DMS114 treated with DMSO at 0.1 percent for 48 hours (cell line): ENCODE results near the gene KRT17.
"Not testable (repeated sequence)": the region's sequence is repeated elsewhere in the genome, so short reads cannot be mapped to it uniquely, and the experiment has no call there.

ENCODE experiments used
- DNase-seq: peaks from one replicate; lab custom pipeline; 2025; ENCODE audit not compliant: unreplicated experiment; lab: John Stamatoyannopoulos, UW

KRT17 gene

DNA sequence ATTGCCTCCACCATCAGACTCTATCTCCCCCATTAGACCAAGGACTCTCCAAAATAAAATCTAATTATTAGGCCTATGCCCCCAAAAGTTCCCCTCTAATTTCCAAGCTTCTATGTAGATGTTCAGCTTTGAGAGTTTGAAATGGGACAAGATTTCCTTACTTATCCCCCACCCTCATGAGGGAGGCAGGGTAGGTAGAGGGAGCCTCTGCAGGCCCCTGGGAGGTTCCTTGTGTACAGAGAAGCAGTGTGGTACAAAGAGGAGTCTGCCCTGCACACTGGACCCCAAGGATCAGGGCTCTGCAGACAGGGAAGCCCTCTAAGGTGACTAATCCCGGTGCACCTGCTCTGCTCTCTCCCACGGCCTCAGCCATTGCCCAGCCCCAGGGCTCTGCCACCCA lies 2.5 kb downstream of the KRT17 start:
- DNase-seq = no peak

DNA sequence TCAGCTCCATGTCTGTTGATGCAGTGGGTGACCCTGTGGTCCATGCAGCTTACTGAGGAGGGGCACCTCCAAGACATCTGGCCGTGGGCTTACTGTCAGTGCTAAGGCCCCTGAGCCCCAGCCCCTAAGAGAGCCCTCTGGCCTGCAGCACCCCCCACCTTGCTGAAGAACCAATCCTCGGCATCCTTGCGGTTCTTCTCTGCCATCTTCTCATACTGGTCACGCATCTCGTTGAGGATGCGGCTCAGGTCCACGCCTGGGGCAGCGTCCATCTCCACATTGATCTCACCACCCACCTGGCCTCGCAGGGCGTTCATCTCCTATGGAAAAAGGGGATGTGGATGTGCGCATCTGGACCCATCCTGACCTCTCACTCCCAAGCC lies 2.9 kb downstream of the KRT17 start:
- not testable (repeated sequence) for DNase-seq

DNA sequence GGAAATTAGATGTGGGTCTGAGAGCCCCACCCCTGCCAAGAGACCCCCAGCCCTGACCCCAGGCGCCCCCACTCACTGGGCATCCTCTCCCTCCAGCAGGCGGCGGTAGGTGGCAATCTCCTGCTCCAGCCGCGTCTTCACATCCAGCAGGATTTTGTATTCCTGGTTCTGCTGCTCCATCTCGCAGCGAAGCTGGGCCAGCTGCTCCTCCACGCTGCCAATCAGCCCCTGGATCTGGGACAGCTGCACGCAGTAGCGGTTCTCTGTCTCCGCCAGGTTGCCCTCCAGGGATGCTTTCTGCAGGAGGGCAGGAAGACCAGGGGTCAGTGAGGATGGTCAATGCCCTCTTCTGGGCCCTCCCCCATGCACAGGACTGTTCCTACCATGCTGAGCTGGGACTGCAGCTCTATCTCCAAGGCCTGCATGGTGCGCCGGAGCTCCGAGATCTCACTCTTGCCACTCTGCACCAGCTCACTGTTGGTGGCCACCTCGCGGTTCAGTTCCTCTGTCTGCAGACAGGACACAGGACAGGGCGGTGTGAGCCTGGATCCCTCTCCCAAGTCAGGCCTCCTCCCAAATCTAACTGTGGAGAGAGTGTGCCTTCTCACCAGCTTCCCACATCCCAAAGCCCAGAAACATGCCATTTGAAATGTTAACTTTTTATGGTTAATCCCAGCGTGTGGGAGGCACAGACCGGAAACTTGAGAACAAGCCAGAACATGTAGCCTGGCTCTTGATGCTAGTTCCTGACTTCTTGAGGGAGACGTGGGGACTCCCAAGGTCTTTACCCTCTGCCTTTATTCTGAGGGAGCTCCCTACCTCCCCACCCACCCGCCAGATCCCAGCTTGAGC lies 3.6 kb downstream of the KRT17 start:
- no peak for DNase-seq

DNA sequence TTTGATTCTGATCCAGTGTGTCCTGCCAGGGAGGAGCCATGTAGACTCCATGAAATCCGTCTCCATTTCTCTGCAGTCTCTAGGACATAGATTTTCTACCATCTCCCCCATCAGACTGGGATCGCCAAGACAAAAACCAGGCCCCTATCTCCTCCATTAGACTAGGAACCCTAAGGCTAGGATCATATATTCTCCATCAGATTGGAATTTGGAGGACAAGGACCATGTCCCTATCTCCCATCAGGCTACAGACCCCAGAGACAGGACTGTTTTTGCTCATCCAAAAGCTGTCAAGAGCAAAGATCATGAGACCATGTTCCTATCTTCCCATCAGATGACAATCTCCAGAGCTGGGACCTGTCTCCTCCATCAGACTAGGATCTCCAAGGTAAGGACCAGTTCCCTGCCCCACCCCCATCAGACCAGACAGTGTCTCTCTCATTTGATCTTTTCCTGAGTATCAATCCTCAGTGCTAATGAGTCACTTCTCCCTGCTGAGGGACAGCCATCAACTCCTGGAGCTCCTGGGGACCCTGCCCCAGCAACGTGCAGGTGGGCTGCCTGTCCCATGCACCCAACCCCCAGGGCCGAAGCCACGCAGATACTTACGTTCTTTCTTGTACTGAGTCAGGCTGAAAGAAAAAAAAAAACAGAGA lies 4.3 kb downstream of the KRT17 start:
- not testable (repeated sequence) for DNase-seq

DNA sequence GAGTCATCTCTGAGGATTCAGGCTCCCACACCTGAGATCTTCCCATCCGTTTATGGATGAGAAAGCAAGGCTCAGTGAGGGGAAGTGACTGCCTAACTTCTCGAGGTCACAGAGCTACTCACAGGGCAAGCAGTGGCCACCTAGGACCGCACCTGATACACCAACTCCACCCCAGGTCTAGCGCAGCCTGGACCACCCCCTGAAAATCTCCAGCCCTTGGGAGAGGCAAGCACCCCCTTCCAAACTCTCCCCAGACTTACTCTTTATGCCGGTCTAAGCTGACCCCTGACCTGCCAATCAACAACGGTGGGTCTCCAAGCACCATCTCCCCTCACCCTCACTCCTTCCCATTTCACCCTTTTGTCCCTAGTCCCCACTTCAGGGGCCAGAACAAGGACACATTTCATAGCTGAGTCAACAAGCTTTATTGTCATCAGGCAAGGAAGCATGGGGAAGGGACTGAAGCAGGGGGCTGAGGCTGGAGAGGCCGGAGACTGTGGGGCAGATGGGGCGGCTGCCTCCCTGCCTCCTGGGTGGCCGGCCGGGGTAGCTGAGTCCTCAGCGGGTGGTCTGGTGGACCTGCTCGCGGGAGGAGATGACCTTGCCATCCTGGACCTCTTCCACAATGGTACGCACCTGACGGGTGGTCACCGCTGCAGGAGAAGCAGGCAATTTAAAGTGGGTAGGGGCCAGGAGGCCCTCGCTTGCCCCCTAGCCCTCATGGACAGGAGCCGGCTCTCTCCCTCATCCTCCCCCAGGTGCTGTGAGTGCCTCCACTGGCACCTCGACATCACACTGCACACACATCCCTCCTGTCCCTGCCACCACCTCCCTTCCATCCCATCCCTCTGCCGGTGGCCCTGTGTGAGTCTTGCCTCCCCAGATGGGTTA lies 5.1 kb downstream of the KRT17 start:
- DNase-seq = no peak

DNA sequence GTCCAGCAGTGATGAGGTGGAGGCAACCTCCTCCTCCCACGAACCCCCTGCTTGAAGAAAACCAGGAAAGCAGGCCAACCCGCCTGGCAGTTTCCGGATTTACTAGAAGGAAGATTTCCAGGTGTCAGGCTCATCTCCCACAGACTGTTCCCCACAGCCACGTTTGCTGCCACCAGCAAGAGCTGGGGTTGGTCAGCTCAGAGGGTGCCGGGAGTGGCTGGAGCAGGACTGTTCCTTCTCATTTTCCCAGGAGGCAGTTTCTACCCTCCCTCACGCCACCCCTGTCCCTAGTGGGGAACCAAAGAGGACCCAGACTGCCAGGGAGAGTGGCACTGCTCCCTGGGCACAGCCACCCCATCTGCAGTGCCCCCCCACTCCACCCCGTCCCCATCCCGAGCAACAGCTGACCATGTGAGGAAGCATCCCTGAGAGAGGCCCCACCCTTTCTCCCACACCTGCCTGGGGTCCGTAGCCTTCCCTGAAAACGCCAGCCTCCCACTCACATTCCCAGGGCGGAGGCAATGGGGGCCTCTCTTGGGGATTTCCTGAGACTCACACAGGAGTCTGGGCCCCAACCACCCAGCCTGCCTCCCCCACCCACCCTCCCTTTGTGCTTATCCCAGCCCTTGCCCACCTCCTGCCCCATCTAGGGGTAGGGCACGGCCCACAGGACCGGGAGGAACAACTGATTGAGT lies 5.9 kb downstream of the KRT17 start:
- DNase-seq = no peak

DNA sequence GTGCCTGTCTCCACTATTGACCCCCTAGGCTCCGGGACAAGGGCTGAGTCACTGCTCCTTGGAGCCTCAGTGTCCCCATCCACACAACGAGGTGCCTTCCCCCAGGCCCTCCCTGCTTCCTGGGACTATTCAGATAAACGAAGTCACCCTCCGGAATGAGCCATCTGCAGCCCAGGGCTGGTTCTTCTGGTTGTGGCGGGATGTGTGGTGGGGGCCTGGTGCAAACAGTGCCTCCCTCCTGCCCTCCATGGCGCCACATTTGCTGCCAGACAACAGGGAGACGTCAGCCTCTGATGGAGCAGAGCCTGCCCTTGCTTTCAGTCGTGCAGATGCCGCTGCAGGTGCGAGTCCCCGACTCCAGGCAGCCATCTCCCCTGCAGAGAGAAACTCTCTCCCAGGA lies 6.7 kb downstream of the KRT17 start:
- no peak for DNase-seq

DNA sequence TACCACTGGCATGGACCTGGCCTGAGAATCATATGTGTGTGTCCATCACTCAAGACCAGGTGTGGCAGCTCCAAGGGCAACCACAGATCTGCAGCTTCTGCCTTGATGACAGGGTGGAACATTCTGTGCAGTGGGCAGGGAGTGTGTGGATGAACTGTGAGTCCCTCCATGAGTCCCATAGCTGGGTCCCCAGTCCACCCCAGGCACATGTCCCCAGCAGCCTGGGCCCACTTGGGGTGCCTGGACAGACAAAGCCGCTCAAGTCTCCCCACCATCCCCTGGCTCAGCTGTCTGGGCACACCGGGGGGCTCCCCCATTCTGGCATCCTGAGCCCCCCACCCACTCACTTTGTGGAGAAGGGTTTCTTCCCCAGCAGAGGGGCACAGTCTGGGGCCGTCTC lies 7.2 kb downstream of the KRT17 start:
- no peak for DNase-seq

DNA sequence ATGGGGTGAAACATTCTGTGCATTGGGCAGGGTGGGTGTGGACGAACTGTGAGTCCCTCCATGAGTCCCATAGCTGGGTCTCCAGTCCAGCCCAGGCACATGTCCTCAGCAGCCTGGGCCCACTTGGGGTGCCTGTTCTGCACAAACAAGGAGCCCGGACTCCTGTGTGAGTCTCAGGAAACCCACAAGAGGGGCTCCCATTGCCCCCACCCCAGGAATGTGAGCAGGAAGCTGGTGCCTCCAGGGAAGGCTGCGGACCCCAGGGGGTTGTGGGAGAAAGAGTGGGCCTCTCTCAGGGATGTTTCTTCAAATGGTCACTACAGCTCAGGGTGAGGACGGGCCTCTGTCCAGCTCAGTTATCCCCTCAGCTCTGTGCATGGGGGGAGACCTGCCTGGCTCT lies 7.9 kb downstream of the KRT17 start:
- DNase-seq = not testable (repeated sequence)

DNA sequence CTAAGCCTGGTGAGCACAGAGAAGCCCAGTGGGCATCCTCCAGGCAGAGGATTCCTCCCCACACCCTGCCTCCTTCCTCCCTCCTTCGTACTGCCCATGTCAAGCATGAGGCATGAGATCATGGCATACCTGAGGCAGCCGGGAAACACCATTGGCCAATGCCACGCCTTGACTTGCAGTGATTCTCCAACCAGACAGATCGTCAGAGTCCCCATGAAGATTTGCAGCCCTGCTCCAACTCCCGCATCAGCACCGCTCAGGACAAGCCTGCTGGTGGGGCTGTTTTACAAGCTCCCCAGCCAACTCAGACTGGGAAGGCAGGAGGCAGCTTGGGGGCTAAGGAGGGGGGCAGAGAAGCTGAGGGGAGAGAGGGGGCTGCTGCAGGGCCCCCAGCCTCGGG lies 8.9 kb downstream of the KRT17 start:
- no peak for DNase-seq

DNA sequence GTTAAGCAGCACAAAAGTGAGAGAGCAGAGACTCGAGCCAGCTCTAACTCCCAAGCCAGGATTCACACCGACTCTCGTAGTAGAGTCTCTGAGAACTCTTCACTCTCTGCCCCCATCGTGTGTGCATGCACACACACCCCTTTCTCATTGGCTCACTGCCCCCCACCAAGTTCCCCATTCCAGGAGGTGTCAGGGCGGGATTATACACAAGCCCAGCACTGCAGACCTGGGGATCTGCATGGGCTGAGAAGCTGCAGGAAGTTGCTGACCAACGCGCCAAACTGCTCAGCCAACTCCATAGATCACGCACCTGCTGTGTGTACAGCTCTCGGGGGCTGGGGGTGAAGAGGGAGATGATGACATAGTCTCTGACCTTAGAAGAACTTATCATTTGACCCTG lies 9.6 kb downstream of the KRT17 start:
- not testable (repeated sequence) for DNase-seq

DNA sequence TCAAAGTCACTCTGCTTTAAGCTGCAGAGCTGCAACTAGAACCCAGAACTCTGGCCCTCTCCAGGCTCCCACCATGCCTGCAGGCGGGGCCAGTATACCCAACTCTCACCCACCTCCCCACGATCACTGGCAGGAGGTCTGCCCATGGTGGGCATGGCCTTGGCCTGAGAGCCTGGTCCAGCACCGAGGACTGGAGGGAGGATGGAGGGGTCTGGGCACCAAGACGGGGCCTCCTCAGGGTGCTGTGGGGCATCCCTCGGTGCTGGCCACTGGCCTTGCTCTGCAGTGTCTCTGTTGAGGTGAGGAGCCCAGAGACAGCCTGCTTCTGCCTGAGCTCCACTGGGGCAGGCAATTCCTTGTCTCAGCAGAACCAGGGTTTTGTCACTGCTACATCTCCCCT lies 10.3 kb downstream of the KRT17 start:
- no peak for DNase-seq

DNA sequence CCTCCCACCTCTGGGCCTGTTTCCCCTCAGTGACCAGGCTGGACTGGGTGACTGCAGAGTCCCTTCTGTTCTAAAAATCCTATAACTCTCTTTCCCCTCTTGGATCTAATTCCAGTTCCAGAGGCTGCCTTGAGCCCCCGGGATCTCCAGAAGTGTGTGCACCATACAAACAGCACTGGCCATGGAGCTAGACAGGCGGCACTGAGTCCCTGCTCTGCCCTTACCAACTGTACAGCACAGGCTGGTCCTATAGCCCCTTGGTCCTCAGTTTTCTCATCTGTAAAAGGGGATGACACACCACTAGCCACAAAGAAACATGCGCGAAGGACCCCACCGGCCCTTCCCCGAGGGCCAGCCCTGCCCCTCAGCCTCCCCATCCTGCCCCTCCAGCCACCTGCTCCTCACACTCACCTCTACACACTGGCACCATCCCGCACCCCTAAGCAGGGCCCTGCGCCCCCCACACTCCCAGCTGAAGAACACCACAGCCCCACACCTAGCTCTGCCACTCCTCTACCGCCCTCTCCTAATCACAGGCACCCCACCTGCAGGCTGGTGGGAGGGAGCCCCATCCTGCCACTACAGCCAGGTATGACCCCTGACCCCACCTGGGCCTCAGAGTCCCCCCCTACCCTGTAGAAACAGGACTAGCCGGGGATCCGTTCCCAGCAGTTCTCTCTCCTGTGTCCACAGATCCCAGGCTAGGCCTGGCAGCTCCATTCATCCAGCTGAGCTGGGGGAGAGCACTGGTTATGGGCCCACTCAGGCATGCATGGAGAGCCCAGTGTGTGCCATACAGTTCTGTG lies 10.9 kb downstream of the KRT17 start:
- no peak for DNase-seq

DNA sequence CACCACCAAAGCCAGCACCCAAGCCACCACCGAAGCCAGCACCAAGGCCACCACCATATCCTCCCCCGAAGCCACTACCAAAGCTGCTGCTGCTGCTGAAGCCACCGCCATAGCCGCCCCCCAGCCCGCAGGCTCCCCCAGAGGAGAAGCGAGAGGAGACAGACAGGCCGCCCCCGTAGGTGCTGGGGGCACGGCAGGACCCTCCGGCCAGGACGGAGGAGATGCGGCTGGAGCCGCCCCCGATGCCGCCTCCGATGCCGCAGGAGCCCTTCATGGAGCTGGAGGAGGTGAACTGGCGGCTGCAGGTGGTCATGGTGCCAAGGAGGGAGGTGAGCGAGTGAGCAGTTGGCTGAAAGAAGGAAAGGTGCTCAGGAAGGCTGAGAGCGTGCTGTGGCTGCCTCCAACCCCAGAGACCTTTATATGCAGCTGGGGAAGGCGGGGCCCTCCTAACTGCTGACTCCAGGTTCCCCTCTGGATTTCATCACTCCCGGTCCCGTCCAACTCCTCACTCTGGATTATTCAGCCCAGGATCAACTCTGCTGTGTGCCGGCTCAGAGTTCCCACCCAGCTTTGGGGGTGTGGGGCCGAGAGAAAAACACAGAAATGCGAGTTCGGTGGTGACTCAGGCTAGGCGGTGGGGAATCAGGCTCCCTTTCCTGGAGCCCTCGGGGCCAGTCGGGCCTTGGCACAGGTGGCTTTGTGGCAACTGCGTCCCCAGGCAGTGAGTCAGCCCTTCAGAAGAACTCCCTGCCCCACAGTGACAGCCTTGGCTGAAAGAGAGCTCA lies 11.8 kb downstream of the KRT17 start, which contains the start of gene KRT16:
Gene KRT16 (minus strand): TSS at position 392 of the 785 bp plus-strand sequence. CDS start 79 bp downstream, at position 313.
- not testable (repeated sequence) for DNase-seq

DNA sequence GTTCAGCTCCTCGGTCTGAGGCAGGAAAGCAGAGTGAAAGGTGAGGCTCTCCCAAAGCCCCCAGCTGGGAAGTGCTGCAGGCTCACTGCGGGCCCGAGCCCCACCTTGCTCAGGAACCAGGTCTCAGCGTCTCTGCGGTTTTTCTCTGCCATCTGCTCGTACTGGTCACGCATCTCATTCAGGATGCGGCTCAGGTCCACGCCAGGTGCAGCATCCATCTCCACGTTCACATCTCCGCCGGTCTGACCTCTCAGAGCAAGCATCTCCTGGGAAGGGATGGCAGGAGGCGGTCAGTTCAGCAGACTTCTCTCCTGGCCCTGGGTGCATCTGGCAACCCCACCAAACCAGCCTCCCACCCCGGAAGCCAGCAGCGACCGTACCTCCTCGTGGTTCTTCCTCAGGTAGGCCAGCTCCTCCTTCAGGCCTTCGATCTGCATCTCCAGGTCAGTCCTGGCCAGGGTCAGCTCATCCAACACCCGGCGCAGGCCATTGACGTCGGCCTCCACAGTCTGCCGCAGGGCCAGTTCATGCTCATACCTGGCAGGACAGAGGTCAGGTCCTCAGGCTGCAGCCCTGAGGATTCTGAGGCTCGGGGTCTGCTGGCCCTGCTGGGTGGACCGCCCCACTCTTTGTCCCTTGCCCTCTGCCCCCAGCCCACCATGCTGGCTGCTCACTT lies 13.3 kb downstream of the KRT17 start:
- no peak for DNase-seq

DNA sequence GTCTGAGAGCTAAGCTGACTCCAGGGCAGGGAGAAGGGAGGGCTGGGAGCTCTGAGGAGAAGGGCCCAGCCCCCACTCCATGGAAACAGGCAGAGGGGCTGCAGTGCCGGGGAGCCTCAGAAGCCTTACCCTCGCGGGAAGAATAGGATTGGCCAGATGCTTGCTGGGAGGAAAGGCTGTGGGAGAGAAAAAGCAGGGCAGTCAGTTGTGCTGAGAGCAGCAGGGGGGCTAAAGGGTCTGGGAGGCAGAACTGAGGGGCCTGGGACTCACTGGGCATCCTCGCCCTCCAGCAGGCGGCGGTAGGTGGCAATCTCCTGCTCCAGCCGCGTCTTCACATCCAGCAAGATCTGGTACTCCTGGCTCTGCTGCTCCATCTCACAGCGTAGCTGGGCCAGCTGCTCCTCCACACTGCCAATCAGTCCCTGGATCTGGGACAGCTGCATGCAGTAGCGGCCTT lies 14.3 kb downstream of the KRT17 start:
- DNase-seq = not testable (repeated sequence)

DNA sequence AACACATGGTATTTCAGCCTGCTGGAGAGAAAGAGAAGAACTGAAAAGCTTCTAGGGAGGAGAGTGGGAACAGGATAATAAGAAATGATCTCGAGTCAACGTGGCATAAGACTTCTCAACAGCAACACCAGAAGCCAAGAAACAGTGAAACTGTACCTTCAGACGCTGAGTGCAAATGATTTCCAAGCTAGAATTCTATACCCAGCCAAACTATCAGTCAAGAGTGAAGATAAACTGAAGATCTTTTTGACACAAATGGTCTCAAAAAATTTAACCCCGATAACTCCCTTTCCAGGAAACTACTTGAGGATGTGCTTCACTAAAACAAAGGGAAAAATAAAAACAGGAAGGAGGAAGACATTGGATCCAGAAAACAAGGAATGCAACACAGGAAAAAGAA lies 17.4 kb downstream of the KRT17 start:
- DNase-seq = not testable (repeated sequence)

DNA sequence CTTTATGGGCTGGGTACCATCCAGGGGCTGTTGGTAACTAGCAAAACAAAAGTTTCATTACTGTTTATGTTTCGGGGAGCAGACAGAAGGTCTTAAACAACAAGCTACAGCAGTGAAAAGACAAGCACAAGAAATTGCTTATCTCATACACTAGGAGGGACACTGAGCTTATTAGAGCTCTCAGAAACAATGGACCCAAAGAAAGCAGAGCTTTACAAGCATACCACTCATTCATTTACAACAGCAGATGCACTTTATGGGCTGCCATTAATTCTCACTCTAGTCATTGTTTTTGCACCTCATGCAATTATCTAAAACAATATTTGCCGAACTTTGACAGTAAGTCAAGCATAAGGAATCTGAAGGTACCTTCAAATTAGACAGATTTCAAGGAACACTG lies 21.9 kb downstream of the KRT17 start:
- DNase-seq = no peak

DNA sequence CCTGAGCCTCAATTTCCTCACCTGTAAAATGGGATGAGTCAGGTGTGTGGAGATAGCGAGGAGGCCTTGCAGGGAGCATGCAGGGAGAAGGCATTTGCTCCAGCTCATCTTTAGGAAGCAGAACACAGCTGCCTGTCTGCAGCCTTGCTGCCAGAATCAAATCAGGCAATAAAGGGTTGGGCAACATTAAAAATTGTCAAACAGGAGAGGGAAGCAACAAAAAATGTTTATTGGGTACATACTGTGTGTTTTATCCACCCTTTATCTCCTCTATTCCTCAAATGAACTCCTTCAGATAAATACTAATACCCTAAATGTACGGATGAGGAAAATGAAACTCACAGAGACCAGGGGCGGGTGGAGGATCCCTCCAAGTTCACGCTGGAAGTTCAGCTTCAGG lies 24.1 kb downstream of the KRT17 start:
- DNase-seq = no peak
